Head of caudate nucleus (tissue), 42 donors: ENCODE measurements around the gene AQP10.
"Not testable (repeated sequence)": the region's sequence is repeated elsewhere in the genome, so short reads cannot be mapped to it uniquely, and the experiment has no call there.

Experiments used
- DNase-seq, 42 donors: peaks; one replicate each; pipeline versions ENCODE4 v3.0.0 to v3.0.0-alpha.2; 2020 to 2021; ENCODE audit warnings: mixed read lengths in 7 of 42
- intact Hi-C: fragments of 100-400 bp; cut with DNase I; formaldehyde crosslinking; loops from one replicate; pipeline ENCODE4 v1.15.0; 2022

AQP10 gene, protein sequence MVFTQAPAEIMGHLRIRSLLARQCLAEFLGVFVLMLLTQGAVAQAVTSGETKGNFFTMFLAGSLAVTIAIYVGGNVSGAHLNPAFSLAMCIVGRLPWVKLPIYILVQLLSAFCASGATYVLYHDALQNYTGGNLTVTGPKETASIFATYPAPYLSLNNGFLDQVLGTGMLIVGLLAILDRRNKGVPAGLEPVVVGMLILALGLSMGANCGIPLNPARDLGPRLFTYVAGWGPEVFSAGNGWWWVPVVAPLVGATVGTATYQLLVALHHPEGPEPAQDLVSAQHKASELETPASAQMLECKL

DNA sequence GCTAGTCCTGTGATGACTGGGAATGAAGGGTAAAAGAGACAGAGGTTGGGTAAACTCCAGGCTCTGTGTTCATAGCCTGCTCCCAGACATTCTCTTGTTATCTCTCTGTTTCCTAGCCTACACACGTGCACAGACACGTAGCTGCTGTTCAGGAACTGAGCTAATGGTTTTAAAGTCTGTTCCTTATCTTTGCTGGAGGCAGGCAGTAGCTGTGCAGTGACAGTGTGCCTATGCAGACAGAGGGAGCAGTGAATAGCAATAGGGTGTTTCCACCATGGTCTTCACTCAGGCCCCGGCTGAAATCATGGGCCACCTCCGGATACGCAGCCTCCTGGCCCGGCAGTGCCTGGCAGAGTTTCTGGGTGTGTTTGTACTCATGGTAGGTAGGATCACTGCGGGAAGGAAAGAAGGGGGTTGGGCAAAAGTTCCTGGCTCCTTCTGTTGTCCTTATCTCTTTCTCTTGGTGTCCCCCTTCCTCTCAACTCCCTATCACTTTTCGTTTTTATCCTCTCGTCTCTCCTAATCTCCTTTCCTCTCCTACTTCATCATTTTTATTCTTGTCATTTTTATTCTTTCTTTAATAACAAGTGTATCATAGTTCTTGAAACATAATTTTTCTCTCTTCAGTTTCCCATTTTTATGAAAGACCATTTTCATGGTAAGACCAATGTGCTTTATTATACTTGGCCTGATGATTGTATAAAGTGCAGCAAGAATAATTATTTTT, at the start of gene AQP10:
Gene AQP10 (plus strand): TSS at position 212 of the 727 bp plus-strand sequence. CDS start 63 bp downstream, at position 275.
- intact Hi-C loops: no loop called here
- DNase-seq: peak in 2 of 42 donors; percentile 20 to 30

DNA sequence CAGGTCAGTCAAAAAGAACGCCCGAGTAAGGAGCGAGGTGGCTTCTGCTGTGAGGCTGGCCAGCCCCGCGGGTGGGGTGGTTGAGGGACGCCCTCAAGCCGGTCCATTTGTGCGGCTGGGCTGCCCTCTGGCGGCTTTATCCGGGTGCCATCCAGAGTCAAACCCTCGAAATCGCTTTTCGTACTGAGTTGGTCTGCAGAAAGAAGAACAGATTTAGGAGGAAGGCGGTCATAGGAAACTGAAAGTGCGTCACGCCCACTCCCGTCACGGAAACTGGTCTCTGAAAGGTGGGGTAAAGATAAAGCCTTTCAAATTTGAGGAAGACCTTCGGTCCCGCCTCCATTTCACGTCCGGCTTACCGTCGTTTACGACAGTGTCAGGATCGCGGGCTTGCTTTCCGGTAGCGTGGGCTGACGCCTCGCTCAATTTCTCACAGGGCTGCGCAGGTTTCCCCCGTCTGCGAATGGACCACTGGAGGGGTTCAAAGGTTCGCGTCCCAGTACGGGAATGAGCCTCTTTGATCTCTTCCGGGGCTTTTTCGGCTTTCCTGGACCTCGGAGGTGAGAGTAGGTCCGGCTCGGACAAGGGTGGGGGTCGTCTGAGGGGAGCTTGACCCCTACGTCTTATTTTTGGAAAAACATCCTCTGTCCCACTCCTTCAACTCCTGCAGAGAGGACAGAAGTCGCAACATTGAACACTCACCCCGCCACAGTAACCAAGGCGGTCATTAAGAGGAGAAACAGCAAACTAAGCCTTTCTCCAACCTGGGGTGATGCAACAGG, 48.5 kb upstream of the AQP10 start, which contains the start of gene HAX1:
Gene HAX1 (plus strand): TSS at position 413 of the 782 bp plus-strand sequence. CDS start 95 bp downstream, at position 508.
- DNase-seq: peak; percentile 83 to 96 (median 91)
- intact Hi-C loops: loop anchor here (2.0 to 5.0 kb wide), 2 partner anchors 52 to 65 kb away; partner anchors contain the start of gene UBAP2L

DNA sequence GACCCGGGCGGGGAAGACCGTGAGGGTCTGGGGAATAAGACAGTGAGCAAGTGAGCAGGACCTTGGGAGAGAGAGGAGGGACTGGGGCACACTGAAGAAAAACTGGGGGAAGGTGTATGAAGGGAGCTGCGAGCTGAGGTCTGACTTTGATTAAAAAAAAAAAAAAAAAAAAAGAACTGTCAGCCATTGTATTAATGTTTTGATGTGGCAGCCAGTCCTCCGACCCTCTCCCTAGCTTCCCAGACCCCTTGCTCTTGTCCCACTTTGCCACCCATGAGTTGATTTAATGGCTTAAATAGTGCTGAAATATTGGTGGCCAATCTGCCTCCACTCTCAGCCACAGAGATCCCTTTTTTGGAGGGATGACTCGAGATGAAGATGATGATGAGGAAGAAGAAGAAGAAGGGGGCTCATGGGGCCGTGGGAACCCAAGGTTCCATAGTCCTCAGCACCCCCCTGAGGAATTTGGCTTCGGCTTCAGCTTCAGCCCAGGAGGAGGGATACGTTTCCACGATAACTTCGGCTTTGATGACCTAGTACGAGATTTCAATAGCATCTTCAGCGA, 47.8 kb upstream of the AQP10 start:
- no peak for DNase-seq
- intact Hi-C loops: loop anchor here (2.0 to 5.0 kb wide), 2 partner anchors 52 to 64 kb away; partner anchors contain the start of gene UBAP2L

DNA sequence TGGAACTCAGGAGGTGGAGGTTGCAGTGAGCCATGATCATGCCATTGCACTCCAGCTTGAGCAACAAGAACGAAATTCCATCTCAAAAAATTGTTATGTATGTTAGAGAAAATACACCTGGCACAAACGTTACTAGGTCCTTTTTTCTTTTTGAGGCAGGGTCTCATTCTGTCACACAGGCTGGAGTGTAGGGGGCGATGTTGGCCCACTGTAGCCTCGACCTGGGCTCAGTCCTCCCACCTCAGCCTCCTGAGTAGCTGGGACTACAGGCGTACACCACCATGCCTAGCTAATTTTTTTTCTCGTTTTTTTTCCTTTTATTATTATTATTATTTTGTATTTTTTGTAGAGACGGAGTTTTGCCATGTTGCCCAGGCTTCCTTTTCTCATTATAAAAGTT, 44.1 kb upstream of the AQP10 start:
- intact Hi-C loops: no loop called here
- no peak for DNase-seq

DNA sequence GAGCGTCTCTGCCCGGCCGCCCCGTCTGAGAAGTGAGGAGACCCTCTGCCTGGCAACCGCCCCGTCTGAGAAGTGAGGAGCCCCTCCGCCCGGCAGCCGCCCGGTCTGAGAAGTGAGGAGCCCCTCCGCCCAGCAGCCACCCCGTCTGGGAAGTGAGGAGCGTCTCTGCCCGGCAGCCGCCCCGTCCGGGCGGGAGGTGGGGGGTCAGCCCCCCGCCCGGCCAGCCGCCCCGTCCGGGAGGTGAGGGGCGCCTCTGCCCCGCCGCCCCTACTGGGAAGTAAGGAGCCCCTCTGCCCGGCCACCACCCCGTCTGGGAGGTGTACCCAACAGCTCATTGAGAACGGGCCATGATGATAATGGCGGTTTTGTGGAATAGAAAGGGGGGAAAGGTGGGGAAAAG, 33.3 kb upstream of the AQP10 start:
- DNase-seq: not testable (repeated sequence)

DNA sequence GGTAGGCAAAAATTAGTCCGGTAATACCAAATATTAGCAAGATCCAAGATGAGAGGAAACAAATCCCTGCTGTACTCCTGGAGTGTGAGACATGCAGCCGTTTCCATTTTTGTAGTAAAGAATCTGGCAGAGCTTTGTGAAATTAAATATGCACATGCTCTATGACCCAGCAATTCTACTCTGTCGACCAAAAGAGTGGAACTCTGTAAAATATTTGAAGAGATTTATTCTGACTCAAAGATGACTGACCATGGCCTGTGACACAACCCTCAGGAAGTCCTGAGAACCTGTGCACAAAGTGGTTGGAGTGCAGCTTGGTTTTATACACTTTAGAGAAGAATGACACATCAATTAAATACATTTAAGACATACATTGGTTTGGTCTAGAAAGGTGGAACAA, 32.2 kb upstream of the AQP10 start:
- no peak for DNase-seq
- intact Hi-C loops: no loop called here

More for the DNA sequence above, 33.3 kb upstream of the AQP10 start:
- intact Hi-C loops: not testable (repeated sequence)

DNA sequence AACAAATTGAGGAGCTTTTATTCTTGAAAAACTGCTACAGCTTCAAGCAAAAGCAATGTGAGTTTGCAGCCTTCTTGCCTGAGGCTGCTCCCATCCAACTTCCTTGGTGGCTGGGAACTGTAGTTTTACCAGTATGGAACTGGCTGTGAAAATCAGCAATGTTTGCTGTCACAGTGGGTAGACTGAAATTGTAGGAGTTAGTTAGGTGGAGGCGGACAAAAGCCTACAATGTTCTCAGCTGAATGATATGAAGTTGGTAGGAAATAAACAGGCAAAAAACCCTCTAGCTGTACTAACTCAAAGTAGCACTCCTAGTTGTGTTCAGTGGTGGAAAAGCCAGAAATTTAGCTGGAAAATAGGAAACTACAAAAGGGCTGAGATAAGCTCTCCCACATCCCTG, 30.0 kb upstream of the AQP10 start:
- intact Hi-C loops: no loop called here
- peak in 27 of 42 donors; percentile 8 to 81 (median 39) for DNase-seq

DNA sequence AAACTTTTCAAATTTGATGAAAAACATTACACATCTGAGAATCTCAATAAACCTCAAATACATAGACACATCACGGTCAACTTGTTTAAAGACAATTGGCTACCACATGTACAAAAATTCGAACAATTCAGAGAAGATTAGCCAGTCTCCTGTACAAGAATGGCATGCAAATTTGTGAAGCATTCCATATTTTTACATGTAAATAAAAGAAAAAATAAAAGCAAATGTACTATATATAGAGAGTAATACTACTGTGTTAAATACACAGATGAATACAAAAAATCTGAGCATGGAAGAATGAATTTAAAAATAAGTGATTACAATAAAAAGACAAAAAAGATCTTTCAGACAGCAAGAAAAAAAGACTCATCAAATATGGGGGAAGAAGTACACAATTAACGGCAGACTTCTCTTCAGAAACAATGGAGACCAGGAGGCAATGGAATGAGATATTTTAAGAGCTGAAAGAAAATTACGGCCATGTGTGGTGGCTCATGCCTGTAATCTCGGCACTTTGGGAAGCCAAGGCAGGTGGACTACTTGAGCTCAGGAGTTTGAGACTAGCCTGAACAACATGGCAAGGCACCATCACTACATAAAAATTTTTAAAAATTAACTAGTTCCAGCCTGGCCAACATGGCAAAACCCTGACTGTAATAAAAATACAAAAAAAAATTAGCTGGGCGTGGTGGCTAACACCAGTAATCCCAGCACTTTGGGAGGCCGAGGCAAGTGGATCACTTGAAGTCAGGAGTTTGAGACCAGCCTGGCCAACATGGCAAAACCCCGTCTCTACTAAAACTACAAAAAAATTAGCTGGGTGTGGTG, 25.3 kb upstream of the AQP10 start:
- DNase-seq: no peak
- intact Hi-C loops: no loop called here

DNA sequence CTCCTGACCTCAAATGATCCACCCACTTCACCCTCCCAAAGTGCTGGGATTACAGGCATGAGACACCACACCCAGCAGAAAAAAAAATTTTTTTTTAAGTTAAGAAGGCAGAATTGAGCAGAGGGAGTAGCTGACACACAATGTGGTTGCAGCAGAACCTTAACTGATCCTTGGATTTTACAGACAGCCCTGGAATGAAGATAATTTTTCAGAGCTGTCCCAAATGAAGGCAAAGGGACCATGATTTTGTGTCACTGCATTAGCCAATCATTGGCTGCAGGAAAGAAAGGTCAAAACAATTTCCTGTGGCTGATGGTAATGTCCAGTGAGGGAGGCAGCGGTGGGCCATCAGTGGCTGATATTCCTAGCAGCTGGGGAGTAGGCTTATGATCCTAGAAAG, 19.3 kb upstream of the AQP10 start:
- no peak for DNase-seq
- intact Hi-C loops: no loop called here

DNA sequence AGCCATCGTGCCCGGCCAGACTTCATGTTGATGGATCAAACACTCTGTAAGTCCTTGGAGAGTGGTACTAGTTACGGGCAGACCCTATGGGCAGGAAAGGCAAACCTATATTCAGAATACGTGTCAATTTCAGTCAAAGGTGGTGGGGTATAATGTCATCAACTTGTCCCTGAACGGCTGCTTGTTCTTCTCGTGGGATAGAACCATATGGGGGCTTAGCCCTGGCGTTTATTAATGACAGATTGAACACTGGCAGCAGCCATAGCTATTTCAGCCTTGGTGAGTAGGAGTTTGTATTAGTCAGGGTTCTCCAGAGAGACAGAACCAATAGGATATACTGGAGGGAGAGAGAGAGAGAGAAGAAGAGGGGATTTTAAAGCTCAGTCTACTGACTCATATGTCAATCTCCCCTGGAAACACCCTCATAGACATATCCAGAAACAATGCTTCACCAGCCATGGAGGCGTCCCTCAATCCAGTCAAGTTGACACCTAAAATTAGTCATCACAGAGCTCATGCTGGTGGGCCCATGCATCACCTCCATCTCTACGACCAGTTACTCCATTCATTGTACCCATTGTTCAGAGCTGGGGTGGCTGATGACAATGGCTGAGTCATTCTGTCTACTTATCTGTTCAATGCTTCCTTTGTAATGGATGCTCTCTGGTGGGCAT, 16.1 kb upstream of the AQP10 start:
- DNase-seq: peak in 38 of 42 donors; percentile 22 to 92 (median 67)
- intact Hi-C loops: no loop called here

DNA sequence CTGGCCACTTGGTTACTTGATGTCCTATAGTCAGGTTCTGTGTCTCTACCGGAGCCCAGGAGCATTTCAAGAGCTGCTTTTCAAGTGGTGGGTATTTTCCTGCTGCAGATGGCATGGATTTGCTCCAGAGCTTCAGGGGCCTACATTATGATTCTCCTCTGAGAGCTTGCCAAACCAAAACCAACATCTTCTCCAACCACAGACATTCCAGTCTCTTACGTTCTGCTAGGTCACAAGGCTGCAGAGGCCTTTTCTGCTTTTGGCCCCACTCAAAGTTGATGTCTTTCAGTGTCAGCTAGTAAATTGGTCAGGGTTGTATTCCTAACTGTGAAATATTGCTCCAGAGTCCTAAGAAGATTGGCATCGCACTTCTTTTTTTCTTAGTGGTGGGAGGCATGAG, 14.7 kb upstream of the AQP10 start:
- intact Hi-C loops: no loop called here
- no peak for DNase-seq

DNA sequence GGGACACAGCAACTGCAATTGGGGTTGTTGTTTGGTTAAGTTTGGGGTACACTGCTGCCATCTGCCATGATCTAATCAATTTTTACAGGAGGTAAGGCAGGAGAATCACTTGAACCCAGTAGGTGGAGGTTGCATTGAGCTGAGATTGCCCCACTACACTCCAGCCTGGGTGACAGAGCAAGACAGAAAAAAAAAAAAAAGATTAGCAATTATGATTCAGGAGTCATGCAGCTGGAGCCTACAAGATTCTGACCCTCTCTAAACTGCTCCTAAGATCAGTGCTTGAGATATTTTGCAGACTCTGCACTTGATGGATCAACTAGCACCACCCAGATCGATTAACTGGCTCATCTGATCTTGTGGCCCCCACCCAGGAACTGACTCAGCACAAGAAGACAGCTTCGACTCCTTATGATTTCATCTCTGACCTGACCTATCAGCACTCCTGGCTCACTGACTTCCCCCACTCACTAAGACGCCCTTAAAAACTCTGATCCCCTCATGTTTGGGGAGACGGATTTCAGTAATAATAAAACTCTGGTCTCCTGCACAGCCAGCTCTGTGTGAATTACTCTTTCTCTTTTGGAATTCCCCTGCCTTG, 13.1 kb upstream of the AQP10 start:
- intact Hi-C loops: not testable (repeated sequence)

DNA sequence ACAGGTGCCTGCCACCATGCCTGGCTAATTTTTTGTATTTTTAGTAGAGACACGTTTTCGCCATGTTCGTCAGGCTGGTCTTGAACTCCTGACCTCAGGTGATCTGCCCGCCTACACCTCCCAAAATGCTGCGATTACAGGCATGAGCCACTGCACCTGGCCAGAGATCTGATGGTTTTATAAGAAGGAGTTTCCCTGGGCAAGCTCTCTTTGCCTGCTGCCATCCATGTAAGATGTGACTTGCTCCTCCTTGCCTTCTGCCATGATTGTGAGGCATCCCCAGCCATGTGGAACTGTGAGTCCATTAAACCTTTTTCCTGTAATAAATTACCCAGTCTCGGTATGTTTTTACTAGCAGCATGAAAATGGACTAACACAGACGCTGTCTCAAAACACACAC, 11.8 kb upstream of the AQP10 start:
- intact Hi-C loops, DNase-seq: not testable (repeated sequence)

More for the DNA sequence above, 13.1 kb upstream of the AQP10 start:
- DNase-seq: not testable (repeated sequence)

DNA sequence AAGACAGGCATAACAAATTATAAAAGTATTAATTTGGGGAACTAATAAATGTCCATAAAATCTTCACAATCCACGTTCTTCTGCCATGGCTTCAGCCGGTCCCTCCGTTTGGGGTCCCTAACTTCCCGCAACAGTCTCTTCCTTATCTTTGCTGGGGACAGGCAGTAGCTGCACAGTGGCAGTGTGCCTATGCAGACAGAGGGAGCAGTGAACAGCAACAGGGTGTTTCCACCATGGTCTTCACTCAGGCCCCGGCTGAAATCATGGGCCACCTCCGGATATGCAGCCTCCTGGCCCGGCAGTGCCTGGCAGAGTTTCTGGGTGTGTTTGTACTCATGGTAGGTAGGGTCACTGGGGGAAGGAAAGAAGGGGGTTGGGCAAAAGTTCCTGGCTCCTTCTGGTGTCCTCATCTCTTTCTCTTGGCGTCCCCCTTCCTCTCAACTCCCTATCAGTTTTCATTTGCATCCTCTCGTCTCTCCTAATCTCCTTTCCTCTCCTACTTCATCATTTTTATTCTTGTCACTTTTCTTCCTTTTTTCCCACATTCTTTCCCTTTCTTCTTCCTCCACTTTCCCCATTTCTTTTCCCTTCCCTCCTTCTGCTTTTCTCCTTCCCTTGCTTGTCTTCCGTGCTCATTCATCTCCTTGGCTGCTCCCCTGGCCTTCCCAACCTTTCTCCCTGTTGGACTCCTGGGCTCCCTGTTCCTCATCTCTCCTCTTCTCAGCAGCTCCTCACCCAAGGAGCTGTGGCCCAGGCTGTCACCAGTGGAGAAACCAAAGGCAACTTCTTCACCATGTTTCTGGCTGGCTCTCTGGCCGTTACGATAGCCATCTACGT, 8.4 kb upstream of the AQP10 start:
- intact Hi-C loops, DNase-seq: not testable (repeated sequence)

DNA sequence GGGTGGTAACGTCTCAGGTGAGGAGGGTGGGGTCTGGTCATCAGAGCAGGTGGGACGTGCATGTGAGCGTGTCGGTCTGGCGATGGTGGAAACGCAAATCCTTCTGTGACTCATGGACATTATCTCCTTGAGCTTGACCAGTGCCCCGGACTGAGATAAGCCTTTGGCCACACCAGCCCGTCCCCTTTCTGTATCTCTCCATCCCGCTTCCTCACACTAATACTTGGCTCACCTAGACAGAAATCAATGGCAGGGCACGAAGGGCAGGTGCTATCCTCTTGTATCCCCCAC, 7.9 kb upstream of the AQP10 start:
- no peak for DNase-seq
- intact Hi-C loops: no loop called here

DNA sequence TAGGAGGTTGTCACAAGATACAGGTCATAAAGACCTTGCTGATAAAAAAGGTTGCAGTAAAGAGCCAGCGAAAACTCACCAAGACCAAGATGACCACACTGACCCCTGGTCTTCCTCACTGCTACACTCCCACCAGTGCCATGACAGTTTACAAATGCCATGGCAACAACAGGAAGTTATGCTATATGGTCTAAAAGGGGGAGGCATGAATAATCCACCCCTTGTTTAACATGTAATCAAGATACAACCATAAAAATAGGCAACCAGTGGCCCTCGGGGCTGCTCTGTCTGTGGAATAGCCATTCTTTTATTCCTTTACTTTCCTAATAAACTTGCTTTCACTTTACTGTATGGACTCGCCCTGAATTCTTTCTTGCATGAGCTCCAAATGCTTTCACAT, 6.7 kb upstream of the AQP10 start:
- DNase-seq, intact Hi-C loops: not testable (repeated sequence)

DNA sequence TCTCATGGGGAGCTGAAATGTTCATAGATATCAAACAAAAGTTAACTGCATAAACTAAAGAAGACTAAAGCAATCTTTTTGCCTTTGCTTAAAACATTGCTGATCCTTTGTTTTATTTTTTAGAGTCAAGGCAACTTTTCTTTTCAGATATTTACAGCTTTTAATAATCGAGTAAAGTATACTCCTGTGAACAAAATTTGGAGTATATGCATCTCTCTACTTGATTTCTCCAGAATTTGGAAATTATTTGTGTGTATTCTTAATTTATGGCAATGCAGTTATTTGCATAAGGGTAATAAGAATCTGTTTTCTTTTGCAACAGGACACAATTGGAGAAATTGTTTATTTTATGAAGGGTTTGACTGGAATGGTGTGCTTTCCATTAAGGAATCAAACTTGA, 4.2 kb upstream of the AQP10 start:
- DNase-seq: no peak
- intact Hi-C loops: no loop called here
